ENCODE measurements around the gene RAB27B. TPM values are rescaled to one million over a fixed set of nuclear protein-coding genes. Genes with fewer than 3 reads are reported as not detected.

The RAB27B gene
- total RNA-seq, 4 donors from 2014 or later: under 0.01 to 51.2 (median 3.3) TPM

DNA sequence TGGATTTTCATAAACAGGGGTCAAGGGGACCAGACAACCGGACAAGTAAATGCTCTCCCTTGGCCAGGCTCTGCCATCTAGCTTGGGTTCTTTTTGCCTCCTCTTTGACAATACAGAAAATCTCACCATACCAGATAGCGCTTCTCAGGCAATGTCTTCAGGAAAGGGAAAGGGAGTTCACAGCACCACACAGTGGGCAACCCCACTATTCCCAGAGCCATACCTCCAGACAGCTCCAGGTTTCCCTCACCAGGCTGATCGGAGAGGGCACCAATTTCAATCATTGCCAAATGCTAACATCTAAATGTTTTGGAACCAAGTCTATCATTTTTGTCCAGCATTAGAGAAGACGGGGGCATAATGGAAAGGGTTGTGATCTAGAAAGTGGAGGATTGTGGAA, 102.9 kb downstream of the RAB27B start:
- Histone ChIP-seq H3K27ac (no peak overlapping the region), H3K36me3 (no peaks in the 10 kb centered on the region), H3K27me3 (no peaks in the 10 kb centered on the region), H3K4me3 (no peak overlapping the region), H3K9me3 (no peaks in the 10 kb centered on the region), H3K4me1 (no peaks in the 10 kb centered on the region)
- TF ChIP-seq POLR2A (IDR thresholded peaks at IDR 0.05): no peak
- TF ChIP-seq, protein P1, sequence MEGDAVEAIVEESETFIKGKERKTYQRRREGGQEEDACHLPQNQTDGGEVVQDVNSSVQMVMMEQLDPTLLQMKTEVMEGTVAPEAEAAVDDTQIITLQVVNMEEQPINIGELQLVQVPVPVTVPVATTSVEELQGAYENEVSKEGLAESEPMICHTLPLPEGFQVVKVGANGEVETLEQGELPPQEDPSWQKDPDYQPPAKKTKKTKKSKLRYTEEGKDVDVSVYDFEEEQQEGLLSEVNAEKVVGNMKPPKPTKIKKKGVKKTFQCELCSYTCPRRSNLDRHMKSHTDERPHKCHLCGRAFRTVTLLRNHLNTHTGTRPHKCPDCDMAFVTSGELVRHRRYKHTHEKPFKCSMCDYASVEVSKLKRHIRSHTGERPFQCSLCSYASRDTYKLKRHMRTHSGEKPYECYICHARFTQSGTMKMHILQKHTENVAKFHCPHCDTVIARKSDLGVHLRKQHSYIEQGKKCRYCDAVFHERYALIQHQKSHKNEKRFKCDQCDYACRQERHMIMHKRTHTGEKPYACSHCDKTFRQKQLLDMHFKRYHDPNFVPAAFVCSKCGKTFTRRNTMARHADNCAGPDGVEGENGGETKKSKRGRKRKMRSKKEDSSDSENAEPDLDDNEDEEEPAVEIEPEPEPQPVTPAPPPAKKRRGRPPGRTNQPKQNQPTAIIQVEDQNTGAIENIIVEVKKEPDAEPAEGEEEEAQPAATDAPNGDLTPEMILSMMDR (IDR thresholded peaks at IDR 0.05): no peak
- intact Hi-C loops (cut with DNase I; ENCODE audit: low total_unique reads): no loop called here
- no peak for DNase-seq

DNA sequence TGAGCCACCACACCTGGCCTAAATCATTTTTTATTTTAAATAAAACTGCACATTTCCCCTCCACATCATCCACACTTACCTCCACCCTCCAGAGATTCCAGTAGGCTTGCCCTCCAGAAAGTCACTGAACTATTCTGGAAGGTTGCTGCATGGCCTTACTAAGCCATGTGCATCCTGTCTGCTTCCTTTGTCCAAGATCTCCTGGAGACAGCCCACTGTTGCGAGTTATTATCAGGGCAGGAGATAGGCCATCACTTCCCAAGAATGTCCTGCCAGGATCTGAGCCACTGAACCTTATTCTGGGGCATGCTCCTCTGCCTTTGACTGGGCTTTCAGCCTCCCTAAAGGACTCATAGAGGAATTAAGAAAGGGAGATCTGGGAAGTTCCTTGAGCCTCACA, 104.2 kb downstream of the RAB27B start:
- Histone ChIP-seq H3K4me3 (no peak overlapping the region), H3K27ac (no peak overlapping the region), H3K27me3 (no peaks in the 10 kb centered on the region), H3K36me3 (no peaks in the 10 kb centered on the region), H3K9me3 (no peaks in the 10 kb centered on the region), H3K4me1 (no peaks in the 10 kb centered on the region)
- DNase-seq: no peak
- intact Hi-C loops (cut with DNase I; ENCODE audit: low total_unique reads): no loop called here
- TF ChIP-seq, protein P1 (IDR thresholded peaks at IDR 0.05): no peak
- TF ChIP-seq POLR2A (IDR thresholded peaks at IDR 0.05): no peak

DNA sequence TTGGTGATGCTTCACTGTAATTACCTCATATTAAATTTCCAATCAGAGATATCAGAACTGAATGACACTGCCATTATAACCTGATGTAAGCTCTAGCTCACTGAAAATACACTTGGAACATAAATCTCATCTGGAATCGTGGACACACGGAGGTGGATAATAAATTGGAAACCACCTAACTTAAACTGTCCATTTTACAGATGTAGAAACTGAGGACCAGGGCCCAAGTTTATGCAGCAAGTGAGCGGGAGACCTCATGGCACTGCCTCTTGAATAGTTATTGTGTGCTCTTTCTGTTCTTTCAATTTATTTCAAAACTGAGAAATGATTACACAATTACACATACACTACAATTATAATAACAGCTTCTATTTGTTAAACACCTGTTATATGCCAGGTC, 110.2 kb downstream of the RAB27B start:
- no peaks in the 10 kb centered on the region for H3K4me1 ChIP-seq
- no peak for DNase-seq
- no peak overlapping the region for H3K27ac ChIP-seq
- intact Hi-C loops (cut with DNase I; ENCODE audit: low total_unique reads): no loop called here
- H3K4me3 ChIP-seq: no peak overlapping the region
- H3K27me3 ChIP-seq: no peaks in the 10 kb centered on the region
- H3K36me3 ChIP-seq: no peaks in the 10 kb centered on the region
- TF ChIP-seq, protein P1 (IDR thresholded peaks at IDR 0.05): no peak
- no peaks in the 10 kb centered on the region for H3K9me3 ChIP-seq

- Histone ChIP-seq H3K4me3 (no peak overlapping the region), H3K9me3 (no peaks in the 10 kb centered on the region), H3K27ac (no peak overlapping the region), H3K27me3 (no peaks in the 10 kb centered on the region), H3K36me3 (no peaks in the 10 kb centered on the region), H3K4me1 (no peaks in the 10 kb centered on the region)
- no peak for TF ChIP-seq POLR2A (IDR thresholded peaks at IDR 0.05)
- TF ChIP-seq, protein P1 (IDR thresholded peaks at IDR 0.05): no peak
- intact Hi-C loops (cut with DNase I; ENCODE audit: low total_unique reads): no loop called here
- DNase-seq: no peak
These were observed 111.2 kb downstream of the RAB27B start for GRCh38 chr18:54939361-54939917.

DNA sequence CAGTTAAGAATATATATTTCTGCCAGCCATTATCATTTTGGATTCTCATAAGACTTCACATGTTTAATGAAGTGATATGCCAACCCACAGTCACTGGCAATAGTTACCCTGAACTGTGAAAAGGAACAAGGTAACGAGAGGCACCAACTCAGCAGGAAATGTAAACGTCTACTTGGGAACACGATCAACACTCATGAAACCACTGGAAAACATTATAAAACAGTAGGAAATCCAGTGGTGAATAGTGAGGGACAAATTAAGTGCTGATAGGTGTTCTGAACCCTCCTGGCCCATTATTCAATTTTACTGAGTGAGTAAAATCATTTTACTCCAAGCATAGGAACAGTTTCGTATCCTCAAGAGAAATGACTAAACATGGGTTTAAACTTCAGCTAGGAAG, 113.9 kb downstream of the RAB27B start:
- Histone ChIP-seq H3K9me3 (no peaks in the 10 kb centered on the region), H3K27me3 (no peaks in the 10 kb centered on the region), H3K4me3 (no peak overlapping the region), H3K27ac (no peak overlapping the region), H3K36me3 (no peaks in the 10 kb centered on the region), H3K4me1 (no peaks in the 10 kb centered on the region)
- DNase-seq: no peak
- intact Hi-C loops (cut with DNase I; ENCODE audit: low total_unique reads): no loop called here
- no peak for TF ChIP-seq POLR2A (IDR thresholded peaks at IDR 0.05)
- TF ChIP-seq, protein P1 (IDR thresholded peaks at IDR 0.05): no peak

Data from uterus (tissue), 4 donors.